T-helper 2 cell (primary cell): ENCODE measurements around the gene RASGRF2.

ENCODE experiments used
- DNase-seq, 5 experiments: peaks; one replicate each; pipeline versions ENCODE4 v3.0.0 to v3.0.0-alpha.2; 2012 to 2022

Gene RASGRF2

DNA sequence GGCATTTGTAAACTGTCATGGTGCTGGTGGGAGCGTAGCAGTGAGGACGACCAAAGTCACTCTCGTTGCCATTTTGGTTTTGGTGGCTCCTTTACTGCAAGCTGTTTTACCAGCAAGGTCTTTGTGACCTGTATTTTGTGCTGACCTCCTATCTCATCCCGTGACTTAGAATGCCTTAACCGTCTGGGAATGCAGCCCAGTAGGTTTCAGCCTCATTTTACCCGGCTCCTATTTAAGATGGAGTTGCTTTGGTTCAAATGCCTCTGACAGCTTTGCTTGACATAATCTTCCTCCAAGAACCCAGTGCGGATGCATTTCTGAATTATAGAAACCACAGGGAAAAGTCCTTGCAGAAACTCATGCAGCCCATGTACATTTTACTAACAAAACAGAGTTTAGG lies 3.9 kb upstream of the RASGRF2 start:
- DNase-seq = no peak

GRCh38 chr5:80957031-80957761 lies 3.0 kb upstream of the RASGRF2 start:
- DNase-seq = no peak

- DNase-seq = no peak
These were observed 1.5 kb upstream of the RASGRF2 start for GRCh38 chr5:80958616-80959015.

GRCh38 chr5:80959138-80959537 lies 1.0 kb upstream of the RASGRF2 start:
- no peak for DNase-seq

GRCh38 chr5:80960531-80961375 lies 590 bp downstream of the RASGRF2 start:
- DNase-seq = peak; percentile 7 to 65 (median 19)

DNA sequence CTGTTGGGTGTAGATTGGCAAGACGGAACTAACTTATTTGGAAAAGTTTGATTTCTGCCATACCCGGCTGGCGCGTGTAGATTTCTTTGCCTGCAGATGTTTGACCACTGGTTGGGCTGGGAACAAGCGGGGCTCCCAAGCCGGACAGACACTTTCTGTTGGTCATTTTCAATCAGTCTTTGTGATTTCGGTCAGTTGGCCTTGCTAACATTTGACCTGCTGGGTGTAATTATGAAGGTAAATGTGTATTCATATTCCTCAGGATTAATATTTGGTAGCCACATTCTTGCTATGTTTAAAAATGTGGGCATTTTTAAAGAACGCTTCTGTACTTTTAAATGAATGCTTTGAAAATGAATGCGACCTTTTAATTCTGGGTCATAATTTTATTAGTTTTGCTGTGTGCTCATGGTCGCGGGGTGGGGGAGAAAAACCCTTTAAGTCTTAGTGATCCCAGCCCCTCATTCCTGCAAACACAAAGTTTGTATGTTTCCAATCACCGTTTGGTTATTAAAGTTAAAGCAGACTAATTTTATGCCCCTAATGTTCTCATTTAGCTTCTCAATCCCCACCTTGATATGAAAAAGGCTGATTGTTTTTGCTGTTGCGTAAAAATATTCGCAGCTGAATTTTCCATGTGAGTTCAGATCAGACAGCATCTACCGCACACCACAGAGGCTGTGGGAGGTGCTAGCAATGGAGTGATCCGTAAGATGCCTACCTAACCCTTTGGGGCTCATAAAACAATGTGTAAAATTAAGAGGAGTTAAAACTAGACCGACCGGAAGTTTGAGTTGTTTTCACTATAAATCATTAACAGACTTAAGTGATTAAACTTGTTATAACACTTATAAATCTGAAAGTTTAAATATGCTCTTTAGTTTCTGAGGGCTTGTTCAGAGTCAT lies 1.5 kb downstream of the RASGRF2 start:
- peak in 3 of 5 experiments; percentile 25 to 89 (median 55) for DNase-seq

- no peak for DNase-seq
These were observed 2.7 kb downstream of the RASGRF2 start for GRCh38 chr5:80962630-80963520.

- no peak for DNase-seq
These were observed 3.3 kb downstream of the RASGRF2 start for GRCh38 chr5:80963521-80963895.

DNA sequence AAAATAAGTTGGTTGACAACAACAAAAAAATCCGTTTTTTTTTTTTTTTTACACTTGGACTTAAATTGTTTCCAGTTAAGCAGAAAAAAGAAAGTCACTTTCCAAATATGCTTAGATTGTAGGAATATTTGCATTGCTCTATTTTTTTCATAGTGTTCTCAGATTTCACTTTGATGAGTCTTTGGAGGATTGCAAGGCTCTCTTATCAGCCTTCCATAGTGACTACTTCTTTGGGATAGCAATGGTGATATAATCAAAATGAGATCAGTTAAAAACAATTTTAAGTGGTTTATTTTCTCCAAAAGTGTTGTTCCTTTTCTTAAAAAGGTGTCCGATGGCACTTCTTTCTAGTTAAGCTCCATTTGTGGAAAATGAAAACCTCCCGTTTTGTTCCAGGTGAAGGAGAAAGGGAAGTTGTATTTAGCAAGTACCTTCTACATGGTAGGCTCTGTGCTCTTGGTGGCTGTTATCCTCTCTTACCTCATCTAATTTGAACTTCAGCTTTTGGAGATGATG lies 3.9 kb downstream of the RASGRF2 start:
- no peak for DNase-seq

DNA sequence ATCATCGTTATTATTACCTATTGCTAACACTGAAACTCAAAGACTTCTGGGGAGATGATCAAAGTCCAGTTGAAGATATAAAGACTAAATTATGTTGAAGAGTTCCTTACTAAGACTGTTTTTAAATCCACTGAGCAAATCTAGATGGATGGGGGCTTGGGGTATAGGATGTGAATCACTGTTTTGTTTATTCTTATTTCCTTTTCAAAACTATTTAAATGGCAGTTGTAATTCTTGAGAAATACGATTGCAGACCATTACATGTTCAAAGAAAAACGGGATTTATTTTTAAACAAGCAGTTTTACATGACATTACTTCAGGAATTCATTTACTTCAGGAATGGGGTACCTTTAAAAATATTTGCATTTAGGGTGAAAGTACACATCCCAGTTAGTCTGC lies 4.3 kb downstream of the RASGRF2 start:
- no peak for DNase-seq

DNA sequence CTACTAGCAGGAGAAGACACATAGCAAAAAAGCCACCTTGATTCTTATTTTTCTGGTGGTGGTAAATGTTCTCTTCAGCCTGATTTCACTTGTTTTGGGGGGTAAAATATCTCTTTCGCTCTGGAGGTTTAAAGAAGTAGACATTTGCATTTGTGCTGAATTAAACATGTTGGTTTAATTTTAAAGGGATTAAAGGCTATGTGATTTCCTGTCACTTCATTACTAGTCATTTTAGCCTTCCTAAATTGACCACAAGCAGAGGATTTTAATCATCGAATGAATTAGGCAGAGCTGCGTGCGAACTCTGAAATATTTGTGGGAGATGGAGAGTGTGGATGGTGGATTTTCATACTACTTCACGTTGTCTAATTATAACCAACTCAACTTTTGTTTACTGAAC lies 4.8 kb downstream of the RASGRF2 start:
- DNase-seq = peak in 1 of 5 experiments; percentile 64

- no peak for DNase-seq
These were observed 7.5 kb downstream of the RASGRF2 start for GRCh38 chr5:80967500-80968181.

DNA sequence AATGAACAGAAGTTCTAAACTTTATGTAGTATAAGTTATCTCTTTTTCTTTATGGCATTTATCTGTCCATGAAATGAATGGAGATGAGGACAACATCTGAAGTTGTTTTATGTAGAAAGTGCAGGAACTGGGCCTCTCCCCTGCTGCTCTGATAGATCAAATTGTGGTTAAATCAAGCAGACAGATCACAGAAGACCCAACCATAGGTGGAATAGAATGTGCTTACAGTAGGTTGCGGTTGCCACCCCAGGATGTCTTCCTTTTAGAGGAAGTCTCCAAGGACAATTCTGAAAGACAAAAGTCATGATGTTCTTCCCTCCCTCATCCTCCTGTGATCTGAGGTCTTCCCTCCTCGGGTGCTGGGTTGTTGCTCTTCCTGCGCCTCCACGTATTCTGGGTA lies 12.9 kb downstream of the RASGRF2 start:
- DNase-seq = no peak

- no peak for DNase-seq
These were observed 14.9 kb downstream of the RASGRF2 start for GRCh38 chr5:80975065-80975464.

DNA sequence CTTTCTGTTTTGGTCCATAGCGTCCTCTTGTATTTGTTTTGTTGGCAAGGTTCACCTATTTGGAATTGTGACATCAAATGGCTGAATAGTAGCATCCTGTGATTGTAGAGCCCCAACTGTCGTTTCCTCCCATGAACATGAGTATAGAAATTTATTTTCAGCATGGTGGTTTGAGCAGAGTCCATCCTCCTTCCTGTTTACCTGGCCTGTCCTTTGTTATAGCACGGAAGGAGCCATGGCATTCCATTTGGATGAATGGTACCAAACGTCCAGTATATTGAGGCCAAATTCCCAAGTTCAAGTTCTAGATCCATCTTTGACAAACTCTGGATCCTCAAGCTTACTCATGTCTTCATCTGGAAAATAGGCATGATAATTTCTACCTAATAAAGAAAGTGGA lies 16.8 kb downstream of the RASGRF2 start:
- no peak for DNase-seq

DNA sequence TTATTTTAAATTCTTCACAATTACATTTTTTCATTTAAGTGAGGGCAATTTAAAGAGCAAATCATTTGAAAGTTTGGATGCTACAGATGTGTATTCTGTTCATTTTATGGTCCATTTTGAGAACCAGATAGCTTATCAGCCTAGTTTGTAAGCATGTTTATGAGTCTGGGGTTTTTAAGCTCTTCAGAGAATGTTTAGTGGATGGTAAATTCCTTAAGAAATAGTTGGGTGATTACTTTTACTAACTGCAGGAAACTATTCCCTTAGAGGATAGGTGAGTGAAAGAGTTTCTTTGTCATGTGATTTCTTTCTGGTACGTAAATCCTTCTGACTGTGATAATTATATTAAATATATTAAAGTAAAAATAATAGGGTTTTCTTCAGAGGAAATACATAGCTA lies 17.6 kb downstream of the RASGRF2 start:
- no peak for DNase-seq

DNA sequence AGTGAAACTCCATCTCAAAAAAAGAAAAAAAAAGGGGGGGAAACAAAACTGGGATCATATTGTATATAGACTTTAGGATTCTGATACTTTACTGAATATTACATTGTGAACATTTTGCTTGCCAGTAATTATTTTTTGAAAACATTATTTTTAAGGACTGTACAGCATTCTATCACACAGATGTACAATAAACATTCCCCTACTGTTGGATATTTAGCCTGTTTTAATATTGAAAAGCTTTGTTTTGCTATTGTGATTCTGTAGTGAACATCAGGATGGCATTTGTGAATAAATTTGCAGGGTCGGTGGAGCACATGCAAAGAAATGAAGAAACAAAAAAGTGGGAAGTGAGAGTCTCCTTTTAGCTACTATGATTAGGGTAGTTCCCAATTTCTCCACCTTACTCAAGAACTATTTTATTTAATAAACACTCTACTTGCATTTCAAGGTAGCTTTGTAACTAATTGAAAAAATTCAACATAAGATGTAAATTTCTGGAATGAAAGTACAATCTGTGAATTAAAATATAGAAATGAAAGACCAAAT lies 18.7 kb downstream of the RASGRF2 start:
- DNase-seq = no peak

DNA sequence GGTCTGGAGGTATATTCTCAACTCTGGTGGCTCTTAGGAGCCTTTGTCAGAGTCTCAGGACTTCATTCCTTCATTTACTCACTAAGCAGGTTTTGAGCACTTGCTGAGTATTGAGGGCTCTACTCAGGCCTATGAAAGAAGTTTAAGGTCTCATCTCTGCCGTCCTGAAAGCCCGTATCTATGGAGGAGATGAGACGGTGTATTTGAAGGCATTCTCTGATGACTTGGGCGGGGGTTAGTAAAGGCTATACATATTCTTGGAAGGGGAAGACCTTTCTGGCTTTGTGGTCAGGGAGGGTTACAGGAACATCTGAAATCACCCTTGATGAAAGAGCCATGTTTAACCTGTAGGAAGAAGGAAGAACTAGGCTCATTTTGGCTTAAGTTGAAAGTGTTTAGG lies 21.9 kb downstream of the RASGRF2 start:
- DNase-seq = no peak

DNA sequence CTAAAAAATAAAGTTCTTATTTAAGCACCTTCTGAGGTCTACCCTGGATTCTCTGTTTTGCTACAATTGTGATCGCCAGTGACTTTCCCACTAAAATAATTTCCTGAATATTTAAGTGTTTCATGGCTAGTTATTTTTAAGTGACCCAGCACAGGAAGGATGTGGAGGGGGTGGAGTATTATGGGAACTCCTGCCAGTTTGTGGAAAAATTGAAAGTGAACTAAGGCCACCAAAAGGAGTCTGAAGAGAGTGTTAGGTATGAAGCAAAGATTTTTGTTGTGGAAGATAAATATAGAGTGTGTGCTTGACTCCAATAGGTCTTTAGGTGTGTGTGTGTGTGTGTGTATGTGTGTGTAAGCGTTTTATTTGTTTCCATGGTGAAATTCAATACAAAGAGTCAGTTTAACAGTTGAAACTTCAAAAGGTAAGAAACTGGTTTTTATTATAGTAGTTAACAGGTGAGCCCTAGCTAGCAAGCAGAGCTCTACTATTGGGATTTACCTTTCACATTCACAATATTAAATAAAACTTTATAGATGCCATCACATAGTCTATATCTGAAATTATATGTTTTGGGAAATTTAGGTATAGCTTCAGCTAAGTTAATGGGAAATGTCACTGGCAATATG lies 25.6 kb downstream of the RASGRF2 start:
- DNase-seq = no peak

DNA sequence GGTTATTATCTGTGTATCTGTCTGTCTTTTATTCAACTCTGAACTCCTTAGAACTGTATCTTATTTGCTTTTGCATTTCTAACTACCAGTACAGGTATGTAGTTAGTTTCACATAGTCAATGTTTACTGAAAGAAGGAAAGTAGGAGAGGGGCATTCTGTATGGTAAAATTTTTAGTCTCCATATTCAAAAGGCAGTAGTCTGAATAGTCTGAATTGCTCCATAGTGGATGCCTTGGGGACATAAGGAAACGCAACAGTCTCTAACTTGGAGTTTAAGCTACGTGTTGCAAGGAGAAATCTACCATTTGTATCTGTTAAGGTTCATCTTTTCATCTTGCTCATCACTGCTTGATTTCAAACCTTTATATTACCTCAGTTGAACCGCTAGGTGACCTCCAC lies 26.2 kb downstream of the RASGRF2 start:
- no peak for DNase-seq
